GM19463 (cell line): ENCODE measurements around the gene MMP7.
"Not testable (repeated sequence)": the region's sequence is repeated elsewhere in the genome, so short reads cannot be mapped to it uniquely, and the experiment has no call there.

Experiments used
- ATAC-seq: cut with Tn5 transposase; IDR thresholded peaks from one replicate; pipeline ENCODE4 v1.9.1; 2021; ENCODE audit warnings: mild to moderate bottlenecking, moderate library complexity; ENCODE audit not compliant: unreplicated experiment

Gene MMP7

GRCh38 chr11:102544594-102544993, 14.0 kb upstream of the MMP7 start:
- no peak for ATAC-seq

- ATAC-seq: no peak
These were observed 9.0 kb upstream of the MMP7 start for GRCh38 chr11:102539567-102539966.

GRCh38 chr11:102538932-102539331, 8.4 kb upstream of the MMP7 start:
- no peak for ATAC-seq

- no peak for ATAC-seq
These were observed 3.8 kb upstream of the MMP7 start for GRCh38 chr11:102534261-102534872.

GRCh38 chr11:102528618-102529017, 1.9 kb downstream of the MMP7 start:
- no peak for ATAC-seq

- ATAC-seq: no peak
These were observed 2.9 kb downstream of the MMP7 start for GRCh38 chr11:102527684-102528083.

GRCh38 chr11:102527041-102527440, 3.5 kb downstream of the MMP7 start:
- ATAC-seq: no peak

- no peak for ATAC-seq
These were observed 6.7 kb downstream of the MMP7 start for GRCh38 chr11:102523887-102524286.

GRCh38 chr11:102523189-102523570, 7.4 kb downstream of the MMP7 start:
- no peak for ATAC-seq

- ATAC-seq: no peak
These were observed 8.0 kb downstream of the MMP7 start for GRCh38 chr11:102522312-102523188.

GRCh38 chr11:102521121-102521520, 9.4 kb downstream of the MMP7 start:
- no peak for ATAC-seq

GRCh38 chr11:102520514-102520913, 10.0 kb downstream of the MMP7 start:
- ATAC-seq: no peak

- ATAC-seq: no peak
These were observed 12.1 kb downstream of the MMP7 start for GRCh38 chr11:102518296-102519094.

GRCh38 chr11:102517670-102518069, 12.9 kb downstream of the MMP7 start:
- ATAC-seq: no peak

GRCh38 chr11:102516179-102516578, 14.4 kb downstream of the MMP7 start:
- ATAC-seq: no peak

GRCh38 chr11:102513869-102514268, 16.7 kb downstream of the MMP7 start:
- no peak for ATAC-seq

GRCh38 chr11:102510439-102511135, 20.0 kb downstream of the MMP7 start:
- ATAC-seq: no peak

GRCh38 chr11:102502831-102503230, 27.7 kb downstream of the MMP7 start:
- ATAC-seq: not testable (repeated sequence)

- ATAC-seq: no peak
These were observed 29.7 kb downstream of the MMP7 start for GRCh38 chr11:102500829-102501228.

- ATAC-seq: no peak
These were observed 30.6 kb downstream of the MMP7 start for GRCh38 chr11:102499931-102500330.

GRCh38 chr11:102499151-102499550, 31.4 kb downstream of the MMP7 start:
- no peak for ATAC-seq
